Right lobe of liver (tissue), 4 donors: ENCODE results near the gene CNOT4.

Source experiments
- CTCF ChIP-seq, 4 donors: fragments of 200-600 bp in 3 of 4; fragments of 450-650 bp in 1 of 4; IDR thresholded peaks; one replicate each; pipeline versions ENCODE4 v1.5.1 to v1.8.0; 2016 to 2022; ENCODE audit warnings: antibody characterized with exemption in 4 of 4, mild to moderate bottlenecking in 2 of 4
- POLR2A ChIP-seq: fragments of 450-650 bp; IDR thresholded peaks from one replicate; pipeline ENCODE4 v1.6.1; 2017; ENCODE audit warnings: antibody characterized with exemption, mild to moderate bottlenecking
- donor health status: DM: no; HTN: no; CAD: no.
- donor health status: DM: no; HTN: no; CAD: no.
- donor health status: DM: no; HTN: yes; CAD: no.

- TF ChIP-seq CTCF (IDR thresholded peaks at IDR 0.05) (no peak), POLR2A (no peak)
Observed at GRCh38 chr7:135445690-135446089, 64.2 kb downstream of the CNOT4 start.
